Thoracic aorta (tissue), 2 donors: ENCODE data around the gene RCC2. TPM values are rescaled to one million over a fixed set of nuclear protein-coding genes. Genes with fewer than 3 reads are reported as not detected.
"Not testable (repeated sequence)": the region's sequence is repeated elsewhere in the genome, so short reads cannot be mapped to it uniquely, and the experiment has no call there.

Experiments
- ATAC-seq: fragments of 150-250 bp; one replicate; pipeline ENCODE4 v1.8.0; 2017; ENCODE audit warnings: low read depth; ENCODE audit not compliant: insufficient number of reproducible peaks, low FRiP score
- DNase-seq: peaks from one replicate; pipeline ENCODE4 v3.0.0-alpha.2; 2020; ENCODE audit warnings: low spot score
- H3K27ac ChIP-seq, 2 donors: fragments of 200-600 bp; sonication (generic); 1 replicate in 1 of 2; 2 replicates in 1 of 2; pipeline ENCODE4 v1.5.1; 2016; ENCODE audit warnings: mild to moderate bottlenecking in 2 of 2, moderate library complexity in 2 of 2
- H3K27me3 ChIP-seq: fragments of 200-600 bp; sonication (generic); replicated peaks from 2 replicates; pipeline ENCODE4 v1.6.0; 2016; ENCODE audit warnings: mild to moderate bottlenecking; ENCODE audit not compliant: insufficient read depth
- H3K36me3 ChIP-seq: fragments of 200-600 bp; sonication (generic); one replicate; pipeline ENCODE4 v1.5.1; 2016
- H3K4me1 ChIP-seq, 2 donors: fragments of 200-600 bp; sonication (generic); 1 replicate in 1 of 2; 2 replicates in 1 of 2; pipeline versions ENCODE4 v1.5.1 to v1.6.0; 2016; ENCODE audit warnings: low read depth in 2 of 2, mild to moderate bottlenecking in 1 of 2; ENCODE audit not compliant: control insufficient read depth in 1 of 2
- H3K4me3 ChIP-seq: fragments of 200-600 bp; sonication (generic); 2 replicates; pipeline ENCODE4 v1.5.1; 2016; ENCODE audit warnings: mild to moderate bottlenecking
- H3K9me3 ChIP-seq: fragments of 200-600 bp; sonication (generic); 2 replicates; pipeline ENCODE4 v1.5.1; 2016
- CTCF ChIP-seq: fragments of 200-600 bp; sonication (generic); IDR thresholded peaks from one replicate; pipeline ENCODE4 v1.5.1; 2019; ENCODE audit warnings: antibody characterized with exemption
- total RNA-seq, 2 donors: library from RNA; depleted of rRNA; stranded (reverse); fragments of >200 nt; gene quantifications; one replicate each; pipeline versions ENCODE4 v1.1.0 to v1.2.3, GENCODE V29; 2016

RCC2 gene
- total RNA-seq, result 10 to 100 TPM; 18.4 to 27.7 TPM

- Histone ChIP-seq H3K27me3 (no peaks in the 10 kb centered on the region), H3K27ac (peak within 1 kb of the TSS; percentile 51 to 70), H3K4me3 (peak within 1 kb of the TSS; percentile 90), H3K4me1 (peaks cover 7 to 23% of the 10 kb centered on the region in 2 donors), H3K36me3 (no peaks in the 10 kb centered on the region), H3K9me3 (no peaks in the 10 kb centered on the region)
- DNase-seq (no peak), ATAC-seq (peak; percentile 41)
- TF ChIP-seq CTCF, result no peak
Observed at GRCh38 chr1:17439250-17440073, at the start of gene RCC2. RCC2 (minus strand) TSS chr1:17439677; CDS start chr1:17438514, 1,163 bp downstream.

GRCh38 chr1:17486242-17486641, 46.8 kb upstream of the RCC2 start:
- no peaks in the 10 kb centered on the region for H3K36me3 ChIP-seq
- H3K4me1 ChIP-seq, result no peaks in the 10 kb centered on the region
- H3K4me3 ChIP-seq, result no peak overlapping the region
- no peaks in the 10 kb centered on the region for H3K27me3 ChIP-seq
- H3K9me3 ChIP-seq, result no peaks in the 10 kb centered on the region
- ATAC-seq (no peak), DNase-seq (no peak)
- no peak for TF ChIP-seq CTCF
- H3K27ac ChIP-seq, result no peak overlapping the region

GRCh38 chr1:17485281-17485680, 45.8 kb upstream of the RCC2 start:
- no peaks in the 10 kb centered on the region for H3K9me3 ChIP-seq
- no peaks in the 10 kb centered on the region for H3K27me3 ChIP-seq
- H3K36me3 ChIP-seq, result no peaks in the 10 kb centered on the region
- no peak overlapping the region for H3K27ac ChIP-seq
- ATAC-seq (no peak), DNase-seq (no peak)
- H3K4me1 ChIP-seq, result no peaks in the 10 kb centered on the region
- TF ChIP-seq CTCF, result no peak
- no peak overlapping the region for H3K4me3 ChIP-seq

- not testable (repeated sequence) for DNase-seq, H3K27ac ChIP-seq, H3K27me3 ChIP-seq, H3K36me3 ChIP-seq, ATAC-seq, H3K9me3 ChIP-seq, H3K4me1 ChIP-seq, H3K4me3 ChIP-seq
Observed at GRCh38 chr1:17481981-17482380, 42.5 kb upstream of the RCC2 start.

GRCh38 chr1:17480846-17481245, 41.4 kb upstream of the RCC2 start:
- no peaks in the 10 kb centered on the region for H3K27me3 ChIP-seq
- TF ChIP-seq CTCF, result no peak
- DNase-seq, result no peak

More at GRCh38 chr1:17480846-17481245, 41.4 kb upstream of the RCC2 start:
- ATAC-seq, result no peak
- no peaks in the 10 kb centered on the region for H3K4me1 ChIP-seq
- no peak overlapping the region for H3K27ac ChIP-seq
- H3K4me3 ChIP-seq, result no peak overlapping the region
- H3K36me3 ChIP-seq, result no peaks in the 10 kb centered on the region
- H3K9me3 ChIP-seq, result no peaks in the 10 kb centered on the region
